ENCODE results near the gene AMPD2. TPM values are rescaled to one million over a fixed set of nuclear protein-coding genes. Genes with fewer than 3 reads are reported as not detected.
A peak's percentile ranks its signal among the peaks of the same experiment; 100 is the strongest.

Gene AMPD2
- total and polyA plus RNA-seq, 9 of the 15 experiments (the other 6 are each of a cell fraction or from before 2014, with no cell fraction given): 2.0 to 77.7 (median 28.2) TPM

- TF ChIP-seq BRF2 (IDR thresholded peaks at IDR 0.05; ENCODE audit: borderline replicate concordance, insufficient read depth, insufficient read length) (no peak), MAFG (tag; conservative IDR thresholded peaks at IDR 0.05) (no peak), ZFP1 (CRISPR knock-in tag; IDR thresholded peaks at IDR 0.05) (no peak), CHD7 (IDR thresholded peaks at IDR 0.05; ENCODE audit: low read depth, low read length) (no peak), NFIC (IDR thresholded peaks at IDR 0.05) (peak; percentile 63), KLF13 (tag; IDR thresholded peaks at IDR 0.05; ENCODE audit: borderline replicate concordance, low read depth) (peak; percentile 35; the same call in 1 of the 2 replicates), ZNF175 (CRISPR knock-in tag; IDR thresholded peaks at IDR 0.05; ENCODE audit: low read depth) (no peak), POLR2B (IDR thresholded peaks at IDR 0.05; ENCODE audit: low read depth, partially characterized antibody) (peak; percentile 82), HNRNPK (IDR thresholded peaks at IDR 0.05; ENCODE audit: low read depth, low read length, poor library complexity, severe bottlenecking) (no peak), SREBF1 (IDR thresholded peaks at IDR 0.05; ENCODE audit: borderline replicate concordance, low read depth, low read length) (no peak), RAD51 (IDR thresholded peaks at IDR 0.05; ENCODE audit: borderline replicate concordance, low read depth) (peak; percentile 73), KLF10 (CRISPR knock-in tag; IDR thresholded peaks at IDR 0.05) (no peak)
Observed at GRCh38 chr1:109619576-109620400, at the start of gene AMPD2, which contains the start of gene GNAT2 (continued).
